ENCODE data around the gene HRG. TPM values are rescaled to one million over a fixed set of nuclear protein-coding genes. Genes with fewer than 3 reads are reported as not detected.

Gene HRG
- total RNA-seq, 1 experiment from 2014 or later, result not detected

- BruUV-seq (replicated peaks), result no TSS peak
- no peak for ATAC-seq
These were observed 29.3 kb upstream of the HRG start for GRCh38 chr3:186636536-186636935.

GRCh38 chr3:186637686-186638085 is 28.1 kb upstream of the HRG start:
- H3K36me3 ChIP-seq (ENCODE audit: control insufficient read depth, insufficient read depth, low read length), result no peaks in the 10 kb centered on the region
- DNase-seq (ENCODE audit: low read depth, low spot score) (no peak), ATAC-seq (no peak)
- no peak overlapping the region for H3K27ac ChIP-seq (ENCODE audit: low read length)
- TF ChIP-seq REST (IDR thresholded peaks at IDR 0.05; ENCODE audit: insufficient read depth in 1 of 2, low read depth in 2 of 2, low read length in 1 of 2), result no peak
- TF ChIP-seq TCF7L2 (IDR thresholded peaks at IDR 0.05; ENCODE audit: low read depth, low read length), result no peak
- TF ChIP-seq SIN3A (IDR thresholded peaks at IDR 0.05; ENCODE audit: borderline replicate concordance, insufficient read depth, low read depth, low read length), result no peak
- no peaks in the 10 kb centered on the region for H3K9me3 ChIP-seq (ENCODE audit: control insufficient read depth, insufficient read depth, low read depth, low read length)
- no peaks in the 10 kb centered on the region for H3K4me1 ChIP-seq (ENCODE audit: control insufficient read depth, insufficient read depth, low read length)
- POLR2A ChIA-PET, result no interaction called here
- no peak overlapping the region for H3K4me3 ChIP-seq (ENCODE audit: low read depth in 2 of 2, low read length in 2 of 2)
- CTCF ChIA-PET, result no interaction called here
- H3K27me3 ChIP-seq (ENCODE audit: control insufficient read depth, insufficient read depth, low read length), result peaks cover 20% of the 10 kb centered on the region
- no TSS peak for BruUV-seq (replicated peaks)
- intact Hi-C loops (cut with micrococcal nuclease; ENCODE audit: unreplicated experiment) (no loop called here), in situ Hi-C loops (cut with HindIII; ENCODE audit: low pct_unique_long_range_greater_than_20kb, low sequenced_read_pairs) (no loop called here)

More at GRCh38 chr3:186636536-186636935, 29.3 kb upstream of the HRG start:
- Histone ChIP-seq H3K36me3 (ENCODE audit: control insufficient read depth, insufficient read depth, low read length) (no peaks in the 10 kb centered on the region), H3K4me1 (ENCODE audit: control insufficient read depth, insufficient read depth, low read length) (no peaks in the 10 kb centered on the region), H3K27ac (ENCODE audit: low read length) (no peak overlapping the region), H3K27me3 (ENCODE audit: control insufficient read depth, insufficient read depth, low read length) (peaks cover 13% of the 10 kb centered on the region), H3K9me3 (ENCODE audit: control insufficient read depth, insufficient read depth, low read depth, low read length) (no peaks in the 10 kb centered on the region), H3K4me3 (ENCODE audit: low read depth in 2 of 2, low read length in 2 of 2) (no peak overlapping the region)
- DNase-seq (ENCODE audit: low read depth, low spot score), result no peak
- TF ChIP-seq SIN3A (IDR thresholded peaks at IDR 0.05; ENCODE audit: borderline replicate concordance, insufficient read depth, low read depth, low read length) (no peak), TCF7L2 (IDR thresholded peaks at IDR 0.05; ENCODE audit: low read depth, low read length) (no peak), POLR2AphosphoS5 (IDR thresholded peaks at IDR 0.05; ENCODE audit: low read depth, low read length) (no peak), CTCF (IDR thresholded peaks at IDR 0.05) (no peak), REST (IDR thresholded peaks at IDR 0.05; ENCODE audit: insufficient read depth in 1 of 2, low read depth in 2 of 2, low read length in 1 of 2) (no peak)
- in situ Hi-C loops (cut with HindIII; ENCODE audit: low pct_unique_long_range_greater_than_20kb, low sequenced_read_pairs), result no loop called here
- ChIA-PET POLR2A (no interaction called here), CTCF (no interaction called here)
- intact Hi-C loops (cut with micrococcal nuclease; ENCODE audit: unreplicated experiment), result no loop called here

All from Panc1 (cell line).